Stimulated activated CD8-positive, alpha-beta memory T cell treated with anti-CD3 and anti-CD28 coated beads, Interleukin-12 subunit alpha, Interleukin-12 subunit beta, amount 100 ng/mL, for 1 hour (primary cell): ENCODE measurements around the gene INSYN2B.
"Not testable (repeated sequence)": the region's sequence is repeated elsewhere in the genome, so short reads cannot be mapped to it uniquely, and the experiment has no call there.

ENCODE experiments used
- DNase-seq: peaks from one replicate; pipeline ENCODE4 v3.0.0-alpha.2; 2020; ENCODE audit warnings: low read depth

The INSYN2B gene

GRCh38 chr5:169848792-169849191, 131.5 kb downstream of the INSYN2B start:
- DNase-seq: no peak

- DNase-seq: no peak
These were observed 132.0 kb downstream of the INSYN2B start for GRCh38 chr5:169848271-169848670.

GRCh38 chr5:169847519-169847918, 132.8 kb downstream of the INSYN2B start:
- no peak for DNase-seq

- no peak for DNase-seq
These were observed 137.6 kb downstream of the INSYN2B start for GRCh38 chr5:169842699-169843098.

- DNase-seq: no peak
These were observed 139.9 kb downstream of the INSYN2B start for GRCh38 chr5:169840405-169840804.

- DNase-seq: no peak
These were observed 141.6 kb downstream of the INSYN2B start for GRCh38 chr5:169838688-169839087.

- DNase-seq: no peak
These were observed 142.6 kb downstream of the INSYN2B start for GRCh38 chr5:169837686-169838085.

- DNase-seq: no peak
These were observed 143.3 kb downstream of the INSYN2B start for GRCh38 chr5:169836835-169837536.

- DNase-seq: not testable (repeated sequence)
These were observed 145.8 kb downstream of the INSYN2B start for GRCh38 chr5:169834540-169834939.

GRCh38 chr5:169833681-169834292, 146.5 kb downstream of the INSYN2B start:
- not testable (repeated sequence) for DNase-seq

GRCh38 chr5:169832845-169833244, 147.4 kb downstream of the INSYN2B start:
- DNase-seq: no peak

- DNase-seq: no peak
These were observed 148.0 kb downstream of the INSYN2B start for GRCh38 chr5:169832304-169832703.

GRCh38 chr5:169831331-169831730, 149.0 kb downstream of the INSYN2B start:
- DNase-seq: no peak

GRCh38 chr5:169828385-169828784, 151.9 kb downstream of the INSYN2B start:
- no peak for DNase-seq

GRCh38 chr5:169827769-169828168, 152.5 kb downstream of the INSYN2B start:
- no peak for DNase-seq

- no peak for DNase-seq
These were observed 153.7 kb downstream of the INSYN2B start for GRCh38 chr5:169826618-169827017.

GRCh38 chr5:169817031-169817430, 163.3 kb downstream of the INSYN2B start:
- no peak for DNase-seq

GRCh38 chr5:169814522-169814921, 165.8 kb downstream of the INSYN2B start:
- no peak for DNase-seq
